Measurements from ENCODE around the gene KCNK13.

GRCh38 chr14:90087433-90087832 is 25.6 kb downstream of the KCNK13 start:
- peak in 1 of 2 donors; percentile 21 for TF ChIP-seq POLR2AphosphoS5 (IDR thresholded peaks at IDR 0.05)
- TF ChIP-seq EP300 (IDR thresholded peaks at IDR 0.05) = no peak
- no peak for TF ChIP-seq CTCF (IDR thresholded peaks at IDR 0.05)
